Panc1 (cell line): ENCODE results near the gene ISM1.

ENCODE experiments used
- CTCF ChIP-seq: fragments of 450-650 bp; IDR thresholded peaks from 2 replicates; pipeline ENCODE4 v1.5.1; 2017; ENCODE audit warnings: mild to moderate bottlenecking
- TCF7L2 ChIP-seq: IDR thresholded peaks from 2 replicates; pipeline ENCODE4 v1.6.1; 2011; ENCODE audit warnings: mild to moderate bottlenecking, low read depth, low read length, inconsistent platforms

DNA sequence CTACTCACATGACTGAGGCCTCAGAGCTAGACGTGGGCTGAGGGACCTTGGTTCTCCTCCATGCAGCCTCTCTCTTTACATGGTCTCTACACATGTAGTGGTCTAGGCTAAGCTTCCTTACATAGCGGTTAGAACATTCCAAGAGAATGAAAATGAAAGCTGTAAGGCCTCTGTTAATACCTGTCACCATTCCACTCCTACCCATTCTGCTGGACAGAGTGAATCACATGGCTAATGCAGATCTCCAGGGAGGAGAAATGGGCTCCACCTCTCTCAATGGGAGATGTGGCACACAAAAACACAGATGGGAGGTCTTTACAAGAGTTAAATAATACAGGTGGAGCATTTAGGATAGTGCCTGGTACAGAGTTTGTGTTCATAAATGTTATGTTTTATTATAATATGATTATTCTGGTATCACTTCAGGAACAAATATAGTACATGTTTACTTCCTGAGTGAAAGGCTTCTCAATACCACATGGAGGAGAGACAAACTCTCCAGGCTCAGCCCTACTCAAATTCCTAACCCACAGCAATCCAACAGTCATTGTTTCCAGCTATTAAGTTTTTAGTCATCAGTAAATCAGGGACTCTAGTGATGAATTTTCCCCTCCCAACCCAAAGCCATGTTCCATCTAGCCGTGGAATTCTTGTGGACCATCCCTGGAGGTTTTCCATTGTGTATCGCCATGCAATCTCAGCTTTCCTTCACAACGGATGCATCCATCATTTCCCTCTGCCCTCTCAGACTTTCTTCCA, 57.9 kb downstream of the ISM1 start:
- TF ChIP-seq CTCF = no peak
- TF ChIP-seq TCF7L2 = no peak
